GM23248 (cell line): Measurements from ENCODE around the gene C9orf43. TPM values are rescaled to one million over a fixed set of nuclear protein-coding genes. Genes with fewer than 3 reads are reported as not detected.
"Not testable (repeated sequence)": the region's sequence is repeated elsewhere in the genome, so short reads cannot be mapped to it uniquely, and the experiment has no call there.

Experiments
- DNase-seq: peaks from one replicate; pipeline ENCODE4 v3.0.0-alpha.2; 2015
- H2AFZ ChIP-seq: fragments of 200-600 bp; sonication (generic); 2 replicates; pipeline ENCODE4 v1.6.1; 2016; ENCODE audit warnings: antibody characterized with exemption
- H3F3A ChIP-seq: fragments of 200-600 bp; sonication (generic); 2 replicates; pipeline ENCODE4 v1.6.1; 2016; ENCODE audit warnings: mild to moderate bottlenecking, antibody characterized with exemption, mixed run types; ENCODE audit not compliant: insufficient read depth
- H3K27ac ChIP-seq: fragments of 200-600 bp; sonication (generic); 2 replicates; pipeline ENCODE4 v1.5.1; 2016; ENCODE audit warnings: mild to moderate bottlenecking
- H3K27me3 ChIP-seq: fragments of 200-600 bp; sonication (generic); replicated peaks from 2 replicates; pipeline ENCODE4 v1.6.1; 2016; ENCODE audit warnings: mild to moderate bottlenecking; ENCODE audit not compliant: insufficient read depth
- H3K36me3 ChIP-seq: fragments of 200-600 bp; sonication (generic); 2 replicates; pipeline ENCODE4 v1.6.1; 2016; ENCODE audit warnings: low read depth, mild to moderate bottlenecking
- H3K4me1 ChIP-seq: fragments of 200-600 bp; sonication (generic); 2 replicates; pipeline ENCODE4 v1.6.1; 2016; ENCODE audit warnings: mild to moderate bottlenecking; ENCODE audit not compliant: insufficient read depth
- H3K4me2 ChIP-seq: fragments of 200-600 bp; sonication (generic); one replicate; pipeline ENCODE4 v1.6.1; 2016; ENCODE audit warnings: mild to moderate bottlenecking; ENCODE audit not compliant: unreplicated experiment
- H3K4me3 ChIP-seq: fragments of 200-600 bp; sonication (generic); 2 replicates; pipeline ENCODE4 v1.5.1; 2016; ENCODE audit warnings: mild to moderate bottlenecking
- H3K79me2 ChIP-seq: fragments of 200-600 bp; sonication (generic); 2 replicates; pipeline ENCODE4 v1.6.1; 2016; ENCODE audit warnings: mild to moderate bottlenecking; ENCODE audit not compliant: insufficient read depth
- H3K9ac ChIP-seq: fragments of 200-600 bp; sonication (generic); 2 replicates; pipeline ENCODE4 v1.6.1; 2016; ENCODE audit warnings: mild to moderate bottlenecking
- H3K9me2 ChIP-seq: fragments of 200-600 bp; sonication (generic); 2 replicates; pipeline ENCODE4 v1.6.1; 2016; ENCODE audit warnings: mixed run types, mild to moderate bottlenecking, moderate library complexity; ENCODE audit not compliant: insufficient read depth
- H3K9me3 ChIP-seq: fragments of 200-600 bp; sonication (generic); one replicate; pipeline ENCODE4 v1.6.1; 2017; ENCODE audit warnings: low read depth
- H4K20me1 ChIP-seq: fragments of 200-600 bp; sonication (generic); 2 replicates; pipeline ENCODE4 v1.6.0; 2016; ENCODE audit not compliant: insufficient read depth
- EZH2 ChIP-seq: fragments of 200-600 bp; sonication (generic); IDR thresholded peaks from 2 replicates; pipeline ENCODE4 v1.6.1; 2018; ENCODE audit warnings: antibody characterized with exemption, mild to moderate bottlenecking; ENCODE audit not compliant: insufficient read depth, poor library complexity, severe bottlenecking
- EZH2phosphoT487 ChIP-seq: fragments of 200-600 bp; sonication (generic); IDR thresholded peaks from 2 replicates; pipeline ENCODE4 v1.6.1; 2018; ENCODE audit warnings: antibody characterized with exemption, moderate library complexity, mild to moderate bottlenecking, low read depth; ENCODE audit not compliant: insufficient read depth
- WGBS, 2 experiments: methylation state at CpG; one replicate each; pipeline ENCODE4 v1.1.6; 2015 to 2017; ENCODE audit warnings: low lambda C conversion rate in 2 of 2, low coverage in 1 of 2; ENCODE audit errors: missing lambda C conversion rate in 2 of 2; 5-methylcytosine and 5-hydroxymethylcytosine counted together
- in situ Hi-C: fragments of 300-500 bp; cut with MboI; formaldehyde crosslinking; loops from 2 replicates; pipeline ENCODE4 v1.15.0; 2020
- polyA plus RNA-seq: library from polyadenylated mRNA; unstranded; fragments of >200 nt; fragmentation: Nextera tagmentation; extraction: Ambion mirVana; gene quantifications from 2 replicates; pipeline ENCODE4 v1.2.1, GENCODE V29; 2016
- total RNA-seq: library from RNA; depleted of rRNA; stranded (reverse); fragments of >200 nt; shearing (Covaris generic); gene quantifications from 2 replicates; pipeline ENCODE4 v1.2.3, GENCODE V29; 2014

The C9orf43 gene
- total and polyA plus RNA-seq, 2 experiments from 2014 or later = 0.59 to 0.76 TPM

- peak; percentile 85 for DNase-seq
- Histone ChIP-seq H3K79me2 (no peaks in the 10 kb centered on the region), H3K27ac (no peak within 1 kb of the TSS), H3K4me3 (peak within 1 kb of the TSS; percentile 85), H3K4me2 (peak within 1 kb of the TSS; percentile 50), H3K9me3 (no peaks in the 10 kb centered on the region), H3K9ac (peak within 1 kb of the TSS; percentile 77), H3K4me1 (no peaks in the 10 kb centered on the region), H4K20me1 (no peaks in the 10 kb centered on the region), H3K27me3 (no peaks in the 10 kb centered on the region), H2AFZ (peak within 1 kb of the TSS; percentile 94), H3F3A (no peaks in the 10 kb centered on the region), H3K9me2 (no peaks in the 10 kb centered on the region), H3K36me3 (no peaks in the 10 kb centered on the region)
- TF ChIP-seq EZH2 = no peak
- no peak for TF ChIP-seq EZH2phosphoT487
- in situ Hi-C loops = no loop called here
- WGBS, 2 experiments = 3 to 4% methylated on average over 27 to 59 of the region's 74 CpGs
Observed at GRCh38 chr9:113376634-113377567, 33.6 kb upstream of the C9orf43 start, which contains the start of gene HDHD3. HDHD3 (minus strand) TSS chr9:113376986; CDS start chr9:113374354, 2,632 bp downstream.

DNA sequence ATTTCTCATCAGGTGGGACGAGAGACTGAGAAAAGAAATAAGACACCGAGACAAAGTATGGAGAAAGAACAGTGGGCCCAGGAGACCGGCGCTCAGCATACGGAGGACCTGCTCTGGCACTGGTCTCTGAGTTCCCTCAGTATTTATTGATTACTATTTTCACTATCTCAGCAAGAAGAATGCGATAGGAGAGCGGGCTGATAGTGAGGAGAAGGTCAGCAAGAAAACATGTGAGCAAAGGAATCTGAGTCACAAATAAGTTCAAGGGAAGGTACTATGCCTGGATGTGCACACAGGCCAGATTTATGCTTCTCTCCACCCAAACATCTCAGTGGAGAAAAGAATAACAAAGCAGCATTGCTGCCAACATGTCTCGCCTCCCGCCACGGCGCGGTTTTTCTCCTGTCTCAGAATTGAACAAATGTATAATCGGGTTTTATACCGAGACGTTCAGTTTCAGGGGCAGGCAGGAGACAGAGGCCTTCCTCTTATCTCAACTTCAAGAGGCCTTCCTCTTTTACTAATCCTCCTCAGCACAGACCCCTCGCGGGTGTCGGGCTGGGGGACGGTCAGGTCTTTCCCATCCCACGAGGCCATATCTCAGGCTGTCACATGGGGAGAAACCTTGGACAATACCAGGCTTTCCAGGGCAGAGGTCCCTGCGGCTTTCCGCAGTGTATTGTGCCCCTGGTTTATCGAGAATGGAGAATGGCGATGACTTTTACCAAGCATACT lies 31.3 kb upstream of the C9orf43 start:
- H2AFZ ChIP-seq, H3K9ac ChIP-seq, in situ Hi-C loops, H3K27me3 ChIP-seq, H3K36me3 ChIP-seq, DNase-seq, H3K79me2 ChIP-seq, H3K9me3 ChIP-seq, H3K9me2 ChIP-seq, H3K4me1 ChIP-seq, H3K27ac ChIP-seq, H3F3A ChIP-seq, H3K4me2 ChIP-seq, H3K4me3 ChIP-seq, H4K20me1 ChIP-seq: not testable (repeated sequence)
- WGBS, 2 experiments = 74 to 75% methylated on average over 23 of the region's 24 CpGs

DNA sequence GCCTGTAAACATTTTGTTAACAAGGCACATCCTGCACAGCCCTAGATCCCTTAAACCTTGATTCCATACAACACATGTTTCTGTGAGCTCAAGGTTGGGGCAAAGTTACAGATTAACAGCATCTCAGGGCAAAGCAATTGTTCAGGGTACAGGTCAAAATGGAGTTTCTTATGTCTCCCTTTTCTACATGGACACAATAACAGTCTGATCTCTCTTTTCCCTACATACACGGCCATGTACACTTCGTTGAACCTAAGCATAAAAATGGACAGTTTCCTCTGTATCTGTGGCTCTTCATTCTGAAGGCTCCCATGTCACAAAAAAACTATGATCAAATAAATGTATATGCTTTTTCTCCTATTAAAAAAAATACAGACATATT lies 30.7 kb upstream of the C9orf43 start:
- H3K27ac ChIP-seq, DNase-seq, H3K36me3 ChIP-seq, H3K4me1 ChIP-seq, H3K4me3 ChIP-seq, H2AFZ ChIP-seq, H3K9me2 ChIP-seq, H4K20me1 ChIP-seq, H3K9ac ChIP-seq, H3K79me2 ChIP-seq, H3K9me3 ChIP-seq, H3F3A ChIP-seq, H3K27me3 ChIP-seq, H3K4me2 ChIP-seq, in situ Hi-C loops: not testable (repeated sequence)
- 76 to 91% methylated on average over 2 of the region's 2 CpGs for WGBS, 2 experiments

DNA sequence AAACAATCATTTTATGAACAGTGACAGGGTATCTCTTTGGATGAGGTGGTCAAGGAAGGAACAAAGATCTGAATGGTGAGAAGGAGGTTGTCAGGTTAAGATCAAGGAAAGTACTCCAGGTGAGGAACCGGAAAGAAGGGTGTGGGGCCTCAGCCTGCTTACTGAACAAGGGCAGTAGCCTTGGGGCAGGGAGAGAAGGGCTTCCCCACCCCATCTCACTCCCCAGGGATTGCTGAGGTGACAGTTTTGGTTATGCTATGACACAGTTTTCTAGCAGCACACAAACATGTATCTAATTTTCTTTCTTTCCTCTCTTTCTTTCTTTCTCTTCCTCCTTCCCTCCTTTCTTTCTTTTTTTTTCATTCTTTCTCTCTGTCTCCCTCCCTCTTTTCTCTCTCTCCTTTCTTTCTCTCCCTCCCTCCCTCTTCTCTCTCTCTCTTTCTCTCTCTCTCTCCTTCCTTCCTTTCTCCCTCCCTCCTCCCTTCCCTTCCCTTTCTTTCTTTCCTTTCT lies 29.6 kb upstream of the C9orf43 start:
- no peaks in the 10 kb centered on the region for H3K36me3 ChIP-seq
- H3K9me3 ChIP-seq = no peaks in the 10 kb centered on the region
- H3K4me1 ChIP-seq = no peaks in the 10 kb centered on the region
- no peaks in the 10 kb centered on the region for H3K79me2 ChIP-seq
- no peaks in the 10 kb centered on the region for H3K9me2 ChIP-seq
- H3K9ac ChIP-seq = no peak overlapping the region
- H2AFZ ChIP-seq = no peak overlapping the region
- no peak overlapping the region for H3K4me2 ChIP-seq
- no peaks in the 10 kb centered on the region for H3F3A ChIP-seq
- no peak overlapping the region for H3K27ac ChIP-seq
- H3K27me3 ChIP-seq = no peaks in the 10 kb centered on the region
- 35 to 43% methylated on average over 1 of the region's 1 CpG for WGBS, 2 experiments
- in situ Hi-C loops = no loop called here
- H3K4me3 ChIP-seq = no peak overlapping the region
- no peak for DNase-seq
- no peak for TF ChIP-seq EZH2phosphoT487
- H4K20me1 ChIP-seq = no peaks in the 10 kb centered on the region

DNA sequence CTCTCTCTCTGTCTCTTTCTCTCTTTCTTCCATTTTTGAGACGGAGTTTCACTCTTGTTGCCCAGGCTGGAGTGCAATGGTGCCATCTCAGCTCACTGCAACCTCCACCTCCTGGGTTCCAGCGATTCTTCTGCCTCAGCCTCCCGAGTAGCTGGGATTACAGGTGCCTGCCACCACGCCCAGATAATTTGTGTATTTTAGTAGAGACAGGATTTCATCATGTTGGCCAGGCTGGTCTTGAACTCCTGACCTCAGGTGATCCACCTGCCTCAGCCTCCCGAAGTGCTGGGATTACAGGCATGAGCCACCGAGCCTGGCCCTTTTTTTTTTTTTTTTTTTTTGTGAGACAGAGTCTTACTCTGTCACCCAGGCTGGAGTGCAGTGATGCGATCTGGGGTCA lies 29.1 kb upstream of the C9orf43 start:
- H3K9ac ChIP-seq, H3K79me2 ChIP-seq, H3K4me1 ChIP-seq, H3K36me3 ChIP-seq, H2AFZ ChIP-seq, H3K27me3 ChIP-seq, H4K20me1 ChIP-seq, H3K27ac ChIP-seq, H3K4me3 ChIP-seq, H3K9me2 ChIP-seq, H3F3A ChIP-seq, DNase-seq, H3K4me2 ChIP-seq, H3K9me3 ChIP-seq, in situ Hi-C loops: not testable (repeated sequence)
- WGBS, 2 experiments = 61 to 62% methylated on average over 7 of the region's 7 CpGs
